Pancreas (tissue), 10 donors: Measurements from ENCODE around the gene EPHX1. TPM values are rescaled to one million over a fixed set of nuclear protein-coding genes. Genes with fewer than 3 reads are reported as not detected.

ENCODE experiments used
- ATAC-seq, 4 donors: fragments of 200-7000 bp; cut with Tn5 transposase; one replicate each; pipeline versions ENCODE4 v1.8.0 to v1.9.1; 2020; ENCODE audit warnings: mild to moderate bottlenecking in 4 of 4, moderate library complexity in 4 of 4
- DNase-seq, 6 donors: peaks; one replicate each; pipeline ENCODE4 v3.0.0-alpha.2; 2020
- FAIRE-seq: peaks from 2 replicates; lab custom pipeline; 2012; peaks lifted over from hg19 to GRCh38; lab: Jason Lieb, UNC
- H3K27ac ChIP-seq, 4 donors: fragments of 200-600 bp; sonication (generic); 1 replicate in 3 of 4; 2 replicates in 1 of 4; pipeline versions ENCODE4 v1.5.0 to v1.8.0; 2020
- H3K27me3 ChIP-seq, 4 donors: fragments of 200-600 bp; one replicate each; pipeline ENCODE4 v1.8.0; 2021
- H3K36me3 ChIP-seq, 3 donors: fragments of 200-600 bp; sonication (generic) in 1 of 3; one replicate each; pipeline versions ENCODE4 v1.5.0 to v1.8.0; 2020 to 2021
- H3K4me1 ChIP-seq, 3 donors: fragments of 200-600 bp; one replicate each; pipeline ENCODE4 v1.8.0; 2021
- H3K4me3 ChIP-seq, 4 donors: fragments of 200-600 bp; sonication (generic) in 2 of 4; one replicate each; pipeline versions ENCODE4 v1.5.0 to v1.8.0; 2020 to 2021
- H3K9me3 ChIP-seq, 4 donors: fragments of 200-600 bp; one replicate each; pipeline ENCODE4 v1.8.0; 2021
- WGBS, 2 donors: extraction: QIAGEN DNeasy Blood & Tissue Kit; methylation state at CpG; one replicate each; pipeline ENCODE4 v1.1.7; 2013; 5-methylcytosine and 5-hydroxymethylcytosine counted together
- intact Hi-C, 3 donors: fragments of 100-400 bp; cut with DNase I; formaldehyde crosslinking; loops; one replicate each; pipeline versions ENCODE4 v1.11.1 to v1.14.2; 2022
- polyA plus RNA-seq, 2 donors: library from polyadenylated mRNA; stranded (reverse); fragments of 200-250 nt; gene quantifications; one replicate each; pipeline ENCODE4 v1.2.3, GENCODE V29; 2013
- total RNA-seq, 6 donors: library from RNA; stranded (reverse); fragmentation: NEBNext Ultra II Directional in 4 of 6; extraction: Animal tissue kit (Norgen Biotek cat#: 25700) in 4 of 6; gene quantifications; one replicate each; pipeline versions ENCODE4 v1.2.1 to v1.2.4, GENCODE V29; 2021 to 2023
- TF ChIP-seq, protein P1 (sequence below), 4 donors: fragments of 200-600 bp; sonication (generic) in 3 of 4; IDR thresholded peaks; one replicate each; pipeline versions ENCODE4 v1.5.0 to v1.8.0; 2021; ENCODE audit warnings: antibody characterized with exemption in 4 of 4
- donor health status: healthy with polysubstance abuse.
- donor health status: DM: no; HTN: no; CAD: no; lungs with moderate emphysema.
- donor health status: DM: no; HTN: no; CAD: no.
- donor health status: control.
- donor health status: control.
- donor health status: Bipolar disorder and iron deficiency.
- donor health status: DM: yes; HTN: yes; CAD: no.
- donor health status: DM: no; HTN: no; CAD: no.
- donor health status: DM: no; HTN: no; CAD: no.
- donor health status: DM: yes; HTN: yes; CAD: no.

EPHX1 gene
- total and polyA plus RNA-seq, 8 donors, result 26.1 to 168 (median 124) TPM

DNA sequence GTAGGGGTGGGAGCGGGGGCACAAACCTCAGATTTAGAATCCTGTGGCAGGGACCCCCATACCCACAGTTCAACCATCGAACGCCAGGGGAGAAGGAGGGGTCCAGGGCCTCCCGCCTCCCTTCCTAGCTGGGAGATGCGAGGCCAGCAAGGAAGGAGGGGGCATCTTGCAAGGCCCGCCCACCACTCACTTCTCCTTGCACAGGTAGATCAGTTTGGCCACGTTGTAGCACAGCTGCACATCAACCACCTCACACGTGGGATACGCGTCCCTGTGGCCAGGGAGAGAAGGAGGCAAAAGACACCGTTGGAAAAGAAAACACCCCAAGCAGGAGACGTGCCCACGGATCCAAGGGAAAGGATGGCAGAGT is 52.6 kb downstream of the EPHX1 start:
- WGBS, 2 donors, result 80 to 88% methylated on average over 11 to 13 of the region's 13 CpGs
- no peak for FAIRE-seq
- intact Hi-C loops, result no loop called here
- H3K9me3 ChIP-seq, result no peaks in the 10 kb centered on the region
- TF ChIP-seq, protein P1, sequence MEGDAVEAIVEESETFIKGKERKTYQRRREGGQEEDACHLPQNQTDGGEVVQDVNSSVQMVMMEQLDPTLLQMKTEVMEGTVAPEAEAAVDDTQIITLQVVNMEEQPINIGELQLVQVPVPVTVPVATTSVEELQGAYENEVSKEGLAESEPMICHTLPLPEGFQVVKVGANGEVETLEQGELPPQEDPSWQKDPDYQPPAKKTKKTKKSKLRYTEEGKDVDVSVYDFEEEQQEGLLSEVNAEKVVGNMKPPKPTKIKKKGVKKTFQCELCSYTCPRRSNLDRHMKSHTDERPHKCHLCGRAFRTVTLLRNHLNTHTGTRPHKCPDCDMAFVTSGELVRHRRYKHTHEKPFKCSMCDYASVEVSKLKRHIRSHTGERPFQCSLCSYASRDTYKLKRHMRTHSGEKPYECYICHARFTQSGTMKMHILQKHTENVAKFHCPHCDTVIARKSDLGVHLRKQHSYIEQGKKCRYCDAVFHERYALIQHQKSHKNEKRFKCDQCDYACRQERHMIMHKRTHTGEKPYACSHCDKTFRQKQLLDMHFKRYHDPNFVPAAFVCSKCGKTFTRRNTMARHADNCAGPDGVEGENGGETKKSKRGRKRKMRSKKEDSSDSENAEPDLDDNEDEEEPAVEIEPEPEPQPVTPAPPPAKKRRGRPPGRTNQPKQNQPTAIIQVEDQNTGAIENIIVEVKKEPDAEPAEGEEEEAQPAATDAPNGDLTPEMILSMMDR (IDR thresholded peaks at IDR 0.05), result no peak
- ATAC-seq, result no peak
- H3K27me3 ChIP-seq, result no peaks in the 10 kb centered on the region
- peaks cover 7 to 81% (median 41%) of the 10 kb centered on the region in 3 donors for H3K36me3 ChIP-seq
- peak in 1 of 6 donors; percentile 27 for DNase-seq
- H3K4me1 ChIP-seq, result peaks cover 0 to 13% (median 6%) of the 10 kb centered on the region in 3 donors
- H3K4me3 ChIP-seq, result no peak overlapping the region
- H3K27ac ChIP-seq, result no peak overlapping the region

DNA sequence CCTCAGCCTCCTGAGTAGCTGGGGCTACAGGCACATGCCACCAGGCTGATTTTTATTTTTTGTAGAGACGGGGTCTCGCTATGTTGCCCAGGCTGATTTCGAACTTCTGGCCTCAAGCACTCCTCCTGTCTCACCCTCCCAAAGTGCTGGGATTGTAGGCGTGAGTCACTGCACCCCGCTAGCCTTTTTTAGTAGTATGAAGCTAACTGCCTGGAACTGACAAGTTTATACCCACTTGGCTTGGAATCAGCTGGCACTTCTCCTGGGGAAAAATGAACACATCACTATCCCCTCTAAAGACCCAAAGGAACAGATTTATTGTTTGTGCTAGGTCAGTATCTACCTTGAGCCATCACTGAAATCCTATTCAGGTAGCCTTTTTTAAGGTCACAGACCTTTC is 53.2 kb downstream of the EPHX1 start:
- ATAC-seq (no peak), DNase-seq (no peak), FAIRE-seq (no peak)
- Histone ChIP-seq H3K9me3 (no peaks in the 10 kb centered on the region), H3K4me1 (peaks cover 0 to 13% (median 6%) of the 10 kb centered on the region in 3 donors), H3K27ac (no peak overlapping the region), H3K27me3 (no peaks in the 10 kb centered on the region), H3K4me3 (no peak overlapping the region), H3K36me3 (peaks cover 7 to 81% (median 47%) of the 10 kb centered on the region in 3 donors)
- WGBS, 2 donors, result 88 to 89% methylated on average over 5 of the region's 5 CpGs
- intact Hi-C loops, result no loop called here
- TF ChIP-seq, protein P1 (IDR thresholded peaks at IDR 0.05), result no peak

GRCh38 chr1:225865514-225865913 is 55.6 kb downstream of the EPHX1 start:
- ATAC-seq, result no peak
- TF ChIP-seq, protein P1 (IDR thresholded peaks at IDR 0.05), result no peak
- H3K27ac ChIP-seq, result no peak overlapping the region
- no peaks in the 10 kb centered on the region for H3K9me3 ChIP-seq
- WGBS, 2 donors, result 90 to 92% methylated on average over 13 of the region's 13 CpGs
- H3K4me3 ChIP-seq, result no peak overlapping the region
- DNase-seq, result peak in 1 of 6 donors; percentile 40
- no peaks in the 10 kb centered on the region for H3K27me3 ChIP-seq
- no peak for FAIRE-seq
- intact Hi-C loops, result no loop called here
- peaks cover 7 to 84% (median 49%) of the 10 kb centered on the region in 3 donors for H3K36me3 ChIP-seq
- peaks cover 0 to 13% (median 6%) of the 10 kb centered on the region in 3 donors for H3K4me1 ChIP-seq

- ATAC-seq, result peak in 2 of 4 donors; percentile 33 to 53
- Histone ChIP-seq H3K9me3 (no peaks in the 10 kb centered on the region), H3K27me3 (no peaks in the 10 kb centered on the region), H3K4me1 (peaks cover under 1 to 15% (median 6%) of the 10 kb centered on the region in 3 donors), H3K36me3 (peaks cover 7 to 84% (median 43%) of the 10 kb centered on the region in 3 donors), H3K4me3 (no peak overlapping the region), H3K27ac (no peak overlapping the region)
- 86 to 91% methylated on average over 8 of the region's 8 CpGs for WGBS, 2 donors
- TF ChIP-seq, protein P1 (IDR thresholded peaks at IDR 0.05), result no peak
- FAIRE-seq, result no peak
- peak in 1 of 6 donors; percentile 16 for DNase-seq
- intact Hi-C loops, result no loop called here
Observed at GRCh38 chr1:225866061-225866837, 56.3 kb downstream of the EPHX1 start.

DNA sequence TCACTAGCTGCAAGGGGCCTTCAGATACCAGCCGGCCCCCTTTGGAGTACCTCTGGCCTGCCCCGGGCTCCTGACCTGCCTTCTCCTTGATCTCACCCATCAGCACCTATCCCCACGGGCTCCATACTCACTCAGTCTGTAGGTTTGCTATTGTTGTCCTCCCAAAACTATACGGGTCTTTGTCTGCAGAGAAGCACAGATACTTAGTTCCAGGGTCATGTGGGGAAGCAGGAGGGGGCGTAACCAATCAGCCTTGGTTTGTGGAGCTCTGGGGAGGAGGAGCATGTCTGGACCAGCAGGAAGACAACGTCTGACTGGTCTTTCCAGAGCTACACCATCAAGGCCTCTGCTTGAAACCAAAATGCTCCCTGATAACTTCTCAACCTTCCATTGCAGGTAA is 57.1 kb downstream of the EPHX1 start:
- TF ChIP-seq, protein P1 (IDR thresholded peaks at IDR 0.05), result no peak
- Histone ChIP-seq H3K4me1 (peaks cover 4 to 23% (median 6%) of the 10 kb centered on the region in 3 donors), H3K36me3 (peaks cover 1 to 84% (median 43%) of the 10 kb centered on the region in 3 donors), H3K27ac (no peak overlapping the region), H3K27me3 (no peaks in the 10 kb centered on the region), H3K9me3 (no peaks in the 10 kb centered on the region), H3K4me3 (no peak overlapping the region)
- 67 to 79% methylated on average over 6 of the region's 6 CpGs for WGBS, 2 donors
- intact Hi-C loops, result no loop called here
- no peak for ATAC-seq
- no peak for FAIRE-seq
- DNase-seq, result no peak
